ENCODE data around the gene ADGRF5. TPM values are rescaled to one million over a fixed set of nuclear protein-coding genes. Genes with fewer than 3 reads are reported as not detected.

ADGRF5 gene
- total RNA-seq, 1 experiment from 2014 or later: not detected

- DNase-seq (ENCODE audit: low spot score): no peak
These were observed 92.8 kb downstream of the ADGRF5 start for GRCh38 chr6:46828939-46829338.

- DNase-seq (ENCODE audit: low spot score): no peak
These were observed 100.3 kb downstream of the ADGRF5 start for GRCh38 chr6:46821458-46821881.

DNA sequence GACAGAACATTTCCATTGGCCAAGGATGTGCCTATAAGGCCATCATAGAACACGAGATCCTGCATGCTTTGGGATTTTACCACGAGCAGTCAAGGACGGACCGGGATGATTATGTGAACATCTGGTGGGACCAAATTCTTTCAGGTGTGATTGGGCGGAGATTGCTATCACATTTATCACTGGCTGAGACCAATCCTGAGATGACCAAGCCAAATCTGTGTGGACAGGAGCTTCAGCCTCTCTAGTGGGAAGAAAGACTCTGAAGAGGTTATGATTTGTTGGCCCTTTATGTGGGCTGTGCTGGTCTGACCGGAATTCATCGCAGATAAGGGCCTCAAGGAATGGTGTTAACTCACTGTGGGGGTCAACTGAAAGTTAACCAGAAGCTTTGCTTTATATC, 102.2 kb downstream of the ADGRF5 start:
- no peak for DNase-seq (ENCODE audit: low spot score)

DNA sequence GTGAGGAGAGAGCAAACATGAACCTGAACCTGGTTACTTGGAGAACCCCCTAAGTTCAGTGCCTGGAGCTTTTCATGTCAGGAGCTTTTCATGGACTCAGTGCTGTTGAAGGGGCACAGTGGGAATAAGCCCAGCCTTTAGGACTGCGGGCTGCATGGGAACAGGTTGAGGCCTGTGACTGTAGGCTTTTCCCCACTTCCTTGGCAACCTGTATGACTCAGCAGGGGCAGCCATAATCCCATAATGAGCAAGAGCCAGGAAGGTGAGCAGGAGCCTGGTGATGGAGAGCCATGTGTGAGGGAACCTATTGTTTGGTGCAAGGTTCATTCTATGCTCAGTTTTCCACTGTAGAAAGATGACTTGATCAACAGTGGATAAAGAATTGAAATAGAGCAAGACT, 105.1 kb downstream of the ADGRF5 start:
- no peak for DNase-seq (ENCODE audit: low spot score)

DNA sequence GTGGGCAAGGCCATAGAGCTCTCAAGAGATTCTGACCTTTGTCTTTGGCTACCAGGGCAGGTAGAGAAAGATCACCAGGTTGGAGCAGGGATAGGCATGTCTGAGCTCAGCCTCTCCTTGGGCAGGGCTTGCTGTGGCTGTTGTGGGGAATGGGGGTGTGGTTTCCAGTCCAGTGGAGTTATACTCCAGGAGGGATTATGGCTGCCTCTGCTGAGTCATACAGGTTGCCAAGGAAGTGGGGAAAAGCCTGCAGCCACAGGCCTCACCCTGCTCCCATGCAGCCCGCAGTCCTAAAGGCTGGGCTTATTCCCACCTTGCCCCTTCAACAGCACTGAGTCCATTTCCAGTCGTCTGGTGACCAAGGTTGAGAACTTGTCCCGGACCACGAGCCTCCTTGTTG, 106.6 kb downstream of the ADGRF5 start:
- peak; percentile 73 for DNase-seq (ENCODE audit: low spot score)

DNA sequence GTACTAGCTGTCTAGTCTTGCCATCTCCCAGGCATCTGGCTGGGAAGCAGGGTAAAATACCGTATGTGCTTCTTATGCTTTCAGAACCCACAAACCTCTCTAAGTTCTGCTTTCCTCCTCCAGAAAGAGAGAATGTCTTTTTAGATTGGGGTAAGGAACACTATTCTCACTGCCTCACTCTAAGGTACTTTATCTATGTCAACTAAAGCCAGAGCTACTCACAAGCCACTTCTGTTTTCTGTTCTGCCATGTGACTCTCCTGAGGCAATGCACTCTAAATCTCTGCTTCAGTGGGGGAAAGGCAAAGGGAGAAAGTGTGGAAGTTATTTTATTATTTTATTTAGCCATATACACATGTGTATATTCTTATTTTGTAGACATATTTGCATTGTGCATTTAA, 112.9 kb downstream of the ADGRF5 start:
- DNase-seq (ENCODE audit: low spot score): no peak

Other genes starting within 250 kb of the ADGRF5 start
- 0.70 TPM in 1 of 2 replicates, not detected in the other for gene TDRD6, start 234.1 kb downstream of the ADGRF5 start, total RNA-seq (2014; rRNA removed; shearing (Covaris generic))
- not detected in 2 replicates for gene PLA2G7, start 186.6 kb downstream of the ADGRF5 start, total RNA-seq (2014; rRNA removed; shearing (Covaris generic))
- not detected in 2 replicates for gene ANKRD66, start 175.0 kb downstream of the ADGRF5 start, total RNA-seq (2014; rRNA removed; shearing (Covaris generic))
- 0.08 TPM in 1 of 2 replicates, not detected in the other for gene MEP1A, start 128.5 kb downstream of the ADGRF5 start, total RNA-seq (2014; rRNA removed; shearing (Covaris generic))
- 0.17 TPM in 1 of 2 replicates, not detected in the other for gene ADGRF1, start 120.4 kb upstream of the ADGRF5 start, total RNA-seq (2014; rRNA removed; shearing (Covaris generic))

Measured in H4 (cell line).